Astrocyte of the cerebellum (primary cell): Measurements from ENCODE around the gene C22orf15.

Experiments
- DNase-seq: peaks from one replicate; pipeline ENCODE4 v3.0.0-alpha.2; 2011; ENCODE audit warnings: low read depth
- H3K4me3 ChIP-seq: 2 replicates; pipeline ENCODE4 v1.5.1; 2011; ENCODE audit warnings: mild to moderate bottlenecking, low read depth, low read length, moderate library complexity
- CTCF ChIP-seq: IDR thresholded peaks from 2 replicates; pipeline ENCODE4 v1.5.1; 2012; ENCODE audit warnings: low read length, low read depth, moderate library complexity, mild to moderate bottlenecking; ENCODE audit errors: missing control alignments
- in situ Hi-C: cut with HindIII; loops from 2 replicates; pipeline ENCODE4 v1.10.0; 2017; ENCODE audit warnings: low sequenced_read_pairs

The C22orf15 gene

GRCh38 chr22:23772649-23773473, 10.1 kb downstream of the C22orf15 start, which contains the start of gene MMP11:
TSS of gene MMP11 (plus strand) at chr22:23772849. CDS start at chr22:23772871, 22 bp downstream.
- DNase-seq, result no peak
- H3K4me3 ChIP-seq, result peak within 1 kb of the TSS; percentile 37
- TF ChIP-seq CTCF, result no peak
- in situ Hi-C loops, result no loop called here

DNA sequence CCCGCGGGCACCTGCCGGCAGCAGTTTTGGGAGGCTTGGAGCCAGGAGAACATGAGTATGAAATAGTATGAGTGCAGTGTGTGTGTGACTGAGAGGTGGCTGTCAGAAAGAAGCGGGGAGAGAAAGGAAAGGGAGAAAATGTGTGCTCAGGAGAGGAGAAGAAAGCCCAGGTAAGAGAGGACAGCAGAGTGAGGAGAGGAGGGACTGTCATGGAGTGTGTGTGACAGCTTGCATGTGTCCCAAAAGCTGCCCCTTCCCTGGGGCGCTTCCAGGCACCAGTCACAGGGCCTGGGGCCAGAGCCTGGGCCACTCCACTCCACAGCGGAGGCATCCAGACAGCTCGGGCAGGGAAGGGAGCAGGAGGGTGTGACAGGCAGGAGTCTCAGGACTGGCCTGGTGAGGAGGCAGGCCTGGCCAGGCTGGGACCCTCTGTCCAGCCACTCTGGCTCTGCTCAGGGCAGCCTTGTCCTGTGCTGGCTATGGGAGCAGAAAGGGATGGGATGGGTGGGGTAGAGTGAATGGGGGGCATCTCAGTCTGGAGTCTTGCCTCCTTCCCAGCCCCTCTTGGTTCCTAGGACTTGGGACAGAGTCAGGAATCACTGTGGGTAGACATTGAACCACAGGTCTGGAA, 10.8 kb downstream of the C22orf15 start:
- no peak for DNase-seq
- peak overlapping the region; percentile 37 for H3K4me3 ChIP-seq
- in situ Hi-C loops, result no loop called here
- TF ChIP-seq CTCF, result no peak

DNA sequence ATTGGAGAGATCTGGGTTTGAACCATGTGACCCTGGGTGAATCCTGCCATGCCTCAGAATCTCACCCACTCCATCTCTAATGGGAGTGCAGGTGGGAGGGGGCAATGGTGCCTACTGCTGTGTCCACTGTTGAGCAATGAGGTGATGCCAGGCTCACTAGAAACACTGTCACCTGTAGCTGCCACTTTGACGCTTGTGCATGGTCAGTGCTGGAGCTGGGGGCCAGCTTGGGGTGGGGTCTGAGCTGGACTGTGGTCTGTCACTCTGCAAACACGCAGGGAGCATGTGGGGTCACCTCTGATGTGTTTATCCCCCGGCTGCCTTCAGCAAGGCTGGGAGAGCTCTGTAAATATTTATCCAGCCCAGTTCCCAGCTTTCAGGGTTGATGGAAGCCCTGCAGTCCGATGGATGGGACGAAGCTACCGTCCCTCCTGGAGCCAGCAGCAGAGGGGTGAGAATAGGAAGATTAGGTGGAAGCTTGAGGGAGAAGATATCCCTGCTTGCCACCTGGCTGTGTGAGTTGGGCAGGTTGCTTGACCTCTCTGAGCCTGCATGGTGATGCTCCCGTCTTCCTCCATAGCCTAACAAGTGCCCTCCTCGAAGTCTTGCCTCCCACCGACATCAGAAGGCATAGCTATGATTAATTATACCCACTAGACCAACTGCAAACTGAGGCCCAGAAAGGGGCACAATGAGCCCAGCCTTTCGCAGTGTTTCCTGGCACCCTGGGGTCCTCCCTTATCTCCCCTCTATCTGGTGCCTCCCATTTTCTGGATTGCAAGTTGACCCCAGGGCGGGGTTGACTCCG, 11.5 kb downstream of the C22orf15 start:
- in situ Hi-C loops, result no loop called here
- no peak for DNase-seq
- TF ChIP-seq CTCF, result no peak
- no peak overlapping the region for H3K4me3 ChIP-seq

- in situ Hi-C loops, result no loop called here
- TF ChIP-seq CTCF, result no peak
- no peak overlapping the region for H3K4me3 ChIP-seq
- DNase-seq, result peak; percentile 27
Measured at GRCh38 chr22:23774922-23775436, 12.2 kb downstream of the C22orf15 start.

GRCh38 chr22:23775779-23776375, 13.1 kb downstream of the C22orf15 start:
- in situ Hi-C loops, result no loop called here
- no peak overlapping the region for H3K4me3 ChIP-seq
- no peak for DNase-seq
- TF ChIP-seq CTCF, result no peak
